Endothelial cell (in vitro differentiated cells): Measurements from ENCODE around the gene PATJ. TPM values are rescaled to one million over a fixed set of nuclear protein-coding genes. Genes with fewer than 3 reads are reported as not detected.

Source experiments
- DNase-seq: peaks from one replicate; pipeline ENCODE4 v3.0.0; 2021; ENCODE audit warnings: low spot score
- H3K27ac Mint-ChIP-seq: one replicate; pipeline ENCODE4 v1.8.0; 2021; ENCODE audit warnings: mixed read lengths, inconsistent platforms; ENCODE audit not compliant: unreplicated experiment
- H3K27me3 Mint-ChIP-seq: one replicate; pipeline ENCODE4 v1.8.0; 2021; ENCODE audit warnings: mild to moderate bottlenecking, moderate library complexity, mixed read lengths, inconsistent platforms; ENCODE audit not compliant: unreplicated experiment
- H3K36me3 Mint-ChIP-seq: one replicate; pipeline ENCODE4 v1.8.0; 2021; ENCODE audit warnings: mild to moderate bottlenecking, low read depth, mixed read lengths, inconsistent platforms; ENCODE audit not compliant: unreplicated experiment
- H3K4me1 Mint-ChIP-seq: one replicate; pipeline ENCODE4 v1.8.0; 2021; ENCODE audit warnings: mild to moderate bottlenecking, mixed read lengths, inconsistent platforms; ENCODE audit not compliant: unreplicated experiment
- H3K4me3 Mint-ChIP-seq: one replicate; pipeline ENCODE4 v1.8.0; 2021; ENCODE audit warnings: mild to moderate bottlenecking, mixed read lengths, inconsistent platforms; ENCODE audit not compliant: unreplicated experiment
- H3K9me3 Mint-ChIP-seq: one replicate; pipeline ENCODE4 v1.8.0; 2021; ENCODE audit warnings: mixed read lengths, inconsistent platforms; ENCODE audit not compliant: unreplicated experiment
- total RNA-seq: library from RNA; stranded (reverse); fragmentation: NEBNext Ultra II Directional; extraction: Animal tissue kit (Norgen Biotek cat#: 25700); gene quantifications from one replicate; pipeline ENCODE4 v1.2.1, GENCODE V29; 2021; ENCODE audit not compliant: unreplicated experiment
- TF ChIP-seq, protein P1 (sequence below): fragments of 200-600 bp; sonication (generic); IDR thresholded peaks from one replicate; pipeline ENCODE4 v1.5.0; 2021; ENCODE audit warnings: antibody characterized with exemption; ENCODE audit not compliant: unreplicated experiment

Gene PATJ
- total RNA-seq, 1 donor from 2014 or later = 13.9 TPM

DNA sequence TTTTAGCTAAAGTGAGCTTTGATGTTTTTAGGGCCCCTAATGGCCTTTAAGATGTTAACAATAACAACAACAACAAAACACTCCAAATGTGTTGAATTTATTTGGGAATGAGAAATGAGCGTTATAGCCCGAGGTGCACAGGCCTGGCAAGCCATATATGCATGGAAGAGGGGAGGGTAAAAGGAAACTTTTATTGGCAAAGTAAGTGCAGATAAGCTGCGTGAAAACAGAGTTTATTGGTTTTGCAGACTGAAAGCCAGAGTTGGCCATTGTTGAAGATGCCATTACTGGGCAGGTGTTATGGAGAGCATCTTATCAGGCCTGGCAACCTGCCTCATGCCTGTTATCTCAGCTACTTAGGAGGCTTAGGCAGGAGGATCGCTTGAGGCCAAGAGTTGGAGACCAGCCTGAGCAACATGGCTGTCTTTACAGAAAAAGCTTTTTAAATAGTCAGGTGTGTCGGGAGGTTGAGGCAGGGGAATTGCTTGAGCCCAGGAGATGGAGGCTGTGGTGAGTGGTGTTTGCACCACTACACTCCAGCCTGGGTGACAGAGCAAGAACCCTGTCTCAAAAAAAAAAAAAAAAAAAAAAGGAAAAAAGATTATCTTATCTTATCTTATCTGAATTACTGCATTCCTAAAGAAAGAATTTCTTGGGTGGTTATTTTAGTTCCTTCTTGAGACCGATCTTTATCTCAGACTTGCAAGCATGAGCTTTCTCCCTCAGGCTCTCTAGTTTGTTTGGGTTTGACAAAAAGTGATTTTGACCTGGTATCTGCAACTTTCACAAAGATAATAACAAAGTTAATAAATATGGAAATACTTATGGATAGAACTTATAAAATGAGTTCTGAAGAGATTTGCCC lies 1.7 kb downstream of the PATJ start:
- peaks cover 5% of the 10 kb centered on the region for H3K27me3 Mint-ChIP-seq
- TF ChIP-seq, protein P1, sequence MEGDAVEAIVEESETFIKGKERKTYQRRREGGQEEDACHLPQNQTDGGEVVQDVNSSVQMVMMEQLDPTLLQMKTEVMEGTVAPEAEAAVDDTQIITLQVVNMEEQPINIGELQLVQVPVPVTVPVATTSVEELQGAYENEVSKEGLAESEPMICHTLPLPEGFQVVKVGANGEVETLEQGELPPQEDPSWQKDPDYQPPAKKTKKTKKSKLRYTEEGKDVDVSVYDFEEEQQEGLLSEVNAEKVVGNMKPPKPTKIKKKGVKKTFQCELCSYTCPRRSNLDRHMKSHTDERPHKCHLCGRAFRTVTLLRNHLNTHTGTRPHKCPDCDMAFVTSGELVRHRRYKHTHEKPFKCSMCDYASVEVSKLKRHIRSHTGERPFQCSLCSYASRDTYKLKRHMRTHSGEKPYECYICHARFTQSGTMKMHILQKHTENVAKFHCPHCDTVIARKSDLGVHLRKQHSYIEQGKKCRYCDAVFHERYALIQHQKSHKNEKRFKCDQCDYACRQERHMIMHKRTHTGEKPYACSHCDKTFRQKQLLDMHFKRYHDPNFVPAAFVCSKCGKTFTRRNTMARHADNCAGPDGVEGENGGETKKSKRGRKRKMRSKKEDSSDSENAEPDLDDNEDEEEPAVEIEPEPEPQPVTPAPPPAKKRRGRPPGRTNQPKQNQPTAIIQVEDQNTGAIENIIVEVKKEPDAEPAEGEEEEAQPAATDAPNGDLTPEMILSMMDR = no peak
- DNase-seq = no peak
- peak overlapping the region; percentile 5 for H3K27ac Mint-ChIP-seq
- peaks cover 4% of the 10 kb centered on the region for H3K36me3 Mint-ChIP-seq
- peak overlapping the region; percentile 17 for H3K4me3 Mint-ChIP-seq
- peaks cover 14% of the 10 kb centered on the region for H3K4me1 Mint-ChIP-seq
- H3K9me3 Mint-ChIP-seq = no peaks in the 10 kb centered on the region

DNA sequence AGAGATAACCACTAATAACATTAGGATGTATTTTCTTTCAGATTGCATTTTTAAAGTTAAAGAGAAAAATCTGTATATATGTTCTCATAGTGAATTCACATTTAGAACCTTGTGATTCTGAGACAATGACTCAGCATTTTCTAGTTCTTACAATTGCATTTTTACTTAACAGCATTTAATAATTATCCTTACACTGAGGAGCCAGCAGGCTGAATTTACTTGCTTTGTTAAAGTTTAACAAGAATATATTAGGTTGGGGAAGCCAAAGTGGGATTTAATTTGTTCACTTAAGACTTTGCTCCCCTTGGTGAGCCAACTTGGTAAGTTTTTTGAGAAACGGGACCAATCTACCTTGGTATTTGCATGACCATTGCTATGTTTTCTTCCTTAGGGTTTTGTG lies 4.5 kb downstream of the PATJ start:
- Mint-ChIP-seq H3K4me1 (peaks cover 10% of the 10 kb centered on the region), H3K27ac (no peak overlapping the region), H3K36me3 (peaks cover 2% of the 10 kb centered on the region), H3K27me3 (peaks cover 4% of the 10 kb centered on the region), H3K9me3 (no peaks in the 10 kb centered on the region), H3K4me3 (no peak overlapping the region)
- TF ChIP-seq, protein P1 = no peak
- no peak for DNase-seq

DNA sequence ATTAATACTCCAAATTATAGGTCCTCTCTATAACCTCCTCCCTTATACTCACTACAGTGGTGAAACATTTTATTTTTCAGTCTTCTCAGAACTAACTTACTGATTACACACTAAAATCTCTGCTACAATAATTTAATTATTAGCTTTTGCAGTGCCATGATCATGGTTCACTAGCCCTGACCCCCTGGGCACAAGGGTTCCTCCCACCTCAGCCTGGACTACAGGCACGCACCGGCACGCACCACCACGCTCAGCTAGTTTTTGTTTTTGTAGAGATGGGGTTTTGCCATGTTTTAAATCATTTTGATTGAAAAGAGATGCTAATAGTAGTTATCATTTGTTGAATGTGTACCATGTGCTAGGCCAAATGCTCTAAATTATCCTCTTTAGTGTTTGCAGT lies 6.3 kb downstream of the PATJ start:
- H3K9me3 Mint-ChIP-seq = no peaks in the 10 kb centered on the region
- no peak overlapping the region for H3K4me3 Mint-ChIP-seq
- peaks cover 4% of the 10 kb centered on the region for H3K4me1 Mint-ChIP-seq
- H3K27me3 Mint-ChIP-seq = peaks cover 1% of the 10 kb centered on the region
- no peak overlapping the region for H3K27ac Mint-ChIP-seq
- no peaks in the 10 kb centered on the region for H3K36me3 Mint-ChIP-seq
- DNase-seq = no peak
- TF ChIP-seq, protein P1 = no peak

DNA sequence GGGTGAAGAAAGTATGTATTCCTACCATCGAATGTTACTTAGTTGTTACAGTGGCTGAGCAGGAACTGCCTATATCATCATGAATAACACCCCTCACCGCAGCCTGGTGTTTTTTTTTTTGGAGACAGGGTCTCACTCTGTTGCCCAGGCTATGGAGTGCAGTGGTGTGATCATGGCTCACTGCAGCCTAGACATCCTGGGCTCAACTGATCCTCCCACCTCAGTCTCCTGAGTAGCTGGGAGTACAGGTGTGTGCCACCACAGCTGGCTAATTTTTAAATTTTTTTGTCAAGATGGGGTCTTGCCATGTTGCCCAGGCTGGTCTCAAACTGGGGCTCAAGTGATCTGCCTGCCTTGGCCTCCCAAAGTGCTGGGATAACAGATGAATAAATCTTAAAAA lies 7.3 kb downstream of the PATJ start:
- TF ChIP-seq, protein P1 = no peak
- Mint-ChIP-seq H3K9me3 (no peaks in the 10 kb centered on the region), H3K27me3 (no peaks in the 10 kb centered on the region), H3K4me1 (no peaks in the 10 kb centered on the region), H3K36me3 (no peaks in the 10 kb centered on the region), H3K27ac (no peak overlapping the region), H3K4me3 (no peak overlapping the region)
- DNase-seq = no peak

DNA sequence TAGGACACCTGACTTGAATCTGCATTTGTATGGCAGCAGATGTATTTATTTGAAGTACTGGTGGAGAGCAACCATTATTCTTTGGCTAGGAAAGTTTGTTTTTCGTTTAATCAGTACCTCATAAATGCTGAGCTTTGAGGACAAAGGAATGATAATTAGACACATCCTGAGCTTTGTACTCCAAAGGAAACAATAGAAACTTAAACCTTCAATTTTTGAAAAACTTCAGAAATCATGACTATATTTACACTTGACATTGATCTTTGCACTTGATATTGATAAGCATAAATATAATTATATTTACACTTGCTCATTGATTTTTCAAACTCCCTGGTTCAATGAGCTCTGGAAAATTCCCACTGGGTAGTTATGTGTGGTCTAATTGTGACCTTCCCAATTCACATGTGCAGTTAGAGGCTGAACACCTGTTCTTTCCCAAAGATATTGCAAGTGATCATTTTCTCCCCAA lies 10.7 kb downstream of the PATJ start:
- TF ChIP-seq, protein P1 = no peak
- Mint-ChIP-seq H3K36me3 (no peaks in the 10 kb centered on the region), H3K27me3 (no peaks in the 10 kb centered on the region), H3K4me3 (no peak overlapping the region), H3K4me1 (no peaks in the 10 kb centered on the region), H3K9me3 (no peaks in the 10 kb centered on the region), H3K27ac (no peak overlapping the region)
- no peak for DNase-seq
